HG03066 (cell line): ENCODE results near the gene HLA-A.

Experiments used
- ATAC-seq: cut with Tn5 transposase; IDR thresholded peaks from one replicate; pipeline ENCODE4 v1.9.1; 2021; ENCODE audit warnings: low read depth; ENCODE audit not compliant: unreplicated experiment

The HLA-A gene

GRCh38 chr6:29933955-29934354 lies 8.4 kb upstream of the HLA-A start:
- ATAC-seq = no peak

- ATAC-seq = no peak
These were observed 6.9 kb upstream of the HLA-A start for GRCh38 chr6:29935273-29935955.

GRCh38 chr6:29938746-29939508 lies 3.4 kb upstream of the HLA-A start:
- no peak for ATAC-seq

GRCh38 chr6:29941016-29941415 lies 1.3 kb upstream of the HLA-A start:
- no peak for ATAC-seq

- no peak for ATAC-seq
These were observed 861 bp upstream of the HLA-A start for GRCh38 chr6:29941471-29941870.

- ATAC-seq = no peak
These were observed 437 bp upstream of the HLA-A start for GRCh38 chr6:29941916-29942274.

- ATAC-seq = no peak
These were observed 978 bp downstream of the HLA-A start for GRCh38 chr6:29943053-29943966.

- no peak for ATAC-seq
These were observed 3.0 kb downstream of the HLA-A start for GRCh38 chr6:29945281-29945820.

- ATAC-seq = no peak
These were observed 4.1 kb downstream of the HLA-A start for GRCh38 chr6:29946223-29947076.

GRCh38 chr6:29947077-29947980 lies 5.0 kb downstream of the HLA-A start:
- ATAC-seq = no peak

GRCh38 chr6:29948277-29948676 lies 5.9 kb downstream of the HLA-A start:
- no peak for ATAC-seq

GRCh38 chr6:29949934-29950333 lies 7.6 kb downstream of the HLA-A start:
- ATAC-seq = no peak

GRCh38 chr6:29951882-29952281 lies 9.6 kb downstream of the HLA-A start:
- no peak for ATAC-seq

- no peak for ATAC-seq
These were observed 10.7 kb downstream of the HLA-A start for GRCh38 chr6:29953001-29953441.

- no peak for ATAC-seq
These were observed 11.4 kb downstream of the HLA-A start for GRCh38 chr6:29953686-29954085.

GRCh38 chr6:29954272-29954671 lies 11.9 kb downstream of the HLA-A start:
- no peak for ATAC-seq

GRCh38 chr6:29955783-29956182 lies 13.5 kb downstream of the HLA-A start:
- ATAC-seq = no peak

- ATAC-seq = no peak
These were observed 14.2 kb downstream of the HLA-A start for GRCh38 chr6:29956518-29956917.

- ATAC-seq = no peak
These were observed 15.7 kb downstream of the HLA-A start for GRCh38 chr6:29958046-29958445.
